HG03159 (cell line): Measurements from ENCODE around the gene PRB2.
"Not testable (repeated sequence)": the region's sequence is repeated elsewhere in the genome, so short reads cannot be mapped to it uniquely, and the experiment has no call there.

Source experiments
- ATAC-seq: cut with Tn5 transposase; IDR thresholded peaks from one replicate; pipeline ENCODE4 v1.9.1; 2021; ENCODE audit warnings: mild to moderate bottlenecking, moderate library complexity; ENCODE audit not compliant: unreplicated experiment

PRB2 gene

GRCh38 chr12:11395467-11395866 is at the start of gene PRB2:
PRB2 (minus strand) TSS chr12:11395567; CDS start chr12:11395529, 38 bp downstream.
- not testable (repeated sequence) for ATAC-seq

GRCh38 chr12:11437966-11438365 is 42.6 kb upstream of the PRB2 start:
- no peak for ATAC-seq

GRCh38 chr12:11433664-11434063 is 38.3 kb upstream of the PRB2 start:
- no peak for ATAC-seq

- no peak for ATAC-seq
Observed at GRCh38 chr12:11431486-11431885, 36.1 kb upstream of the PRB2 start.

- no peak for ATAC-seq
Observed at GRCh38 chr12:11427341-11427740, 32.0 kb upstream of the PRB2 start.

- no peak for ATAC-seq
Observed at GRCh38 chr12:11412731-11413130, 17.4 kb upstream of the PRB2 start.

GRCh38 chr12:11408096-11408495 is 12.7 kb upstream of the PRB2 start:
- no peak for ATAC-seq

GRCh38 chr12:11397366-11397765 is 2.0 kb upstream of the PRB2 start:
- ATAC-seq = no peak

GRCh38 chr12:11391456-11391855 is 3.9 kb downstream of the PRB2 start:
- not testable (repeated sequence) for ATAC-seq

GRCh38 chr12:11377420-11377819 is 17.9 kb downstream of the PRB2 start:
- ATAC-seq = not testable (repeated sequence)

- ATAC-seq = no peak
Observed at GRCh38 chr12:11361151-11361550, 34.2 kb downstream of the PRB2 start.

GRCh38 chr12:11360205-11360883 is 35.0 kb downstream of the PRB2 start:
- not testable (repeated sequence) for ATAC-seq

- not testable (repeated sequence) for ATAC-seq
Observed at GRCh38 chr12:11351736-11352135, 43.6 kb downstream of the PRB2 start.

- no peak for ATAC-seq
Observed at GRCh38 chr12:11348439-11348838, 46.9 kb downstream of the PRB2 start.

GRCh38 chr12:11347810-11348209 is 47.6 kb downstream of the PRB2 start:
- ATAC-seq = no peak

- no peak for ATAC-seq
Observed at GRCh38 chr12:11344500-11344899, 50.9 kb downstream of the PRB2 start.
